Osteocyte (in vitro differentiated cells): ENCODE measurements around the gene ME3. TPM values are rescaled to one million over a fixed set of nuclear protein-coding genes. Genes with fewer than 3 reads are reported as not detected.
"Not testable (repeated sequence)": the region's sequence is repeated elsewhere in the genome, so short reads cannot be mapped to it uniquely, and the experiment has no call there.

ENCODE experiments used
- DNase-seq: peaks from one replicate; pipeline ENCODE4 v3.0.0; 2021; ENCODE audit warnings: mixed read lengths; ENCODE audit not compliant: unreplicated experiment; ENCODE audit errors: extremely low spot score
- H3K27ac Mint-ChIP-seq: one replicate; pipeline ENCODE4 v1.8.0; 2021; ENCODE audit warnings: mild to moderate bottlenecking, mixed read lengths; ENCODE audit not compliant: unreplicated experiment
- H3K27me3 Mint-ChIP-seq: one replicate; pipeline ENCODE4 v1.8.0; 2021; ENCODE audit warnings: mixed read lengths; ENCODE audit not compliant: unreplicated experiment
- H3K36me3 Mint-ChIP-seq: one replicate; pipeline ENCODE4 v1.8.0; 2021; ENCODE audit warnings: mixed read lengths; ENCODE audit not compliant: unreplicated experiment
- H3K4me1 Mint-ChIP-seq: one replicate; pipeline ENCODE4 v1.8.0; 2021; ENCODE audit warnings: mixed read lengths; ENCODE audit not compliant: unreplicated experiment
- H3K4me3 Mint-ChIP-seq: one replicate; pipeline ENCODE4 v1.8.0; 2021; ENCODE audit warnings: mild to moderate bottlenecking, moderate library complexity, mixed read lengths; ENCODE audit not compliant: unreplicated experiment
- H3K9me3 Mint-ChIP-seq: one replicate; pipeline ENCODE4 v1.8.0; 2021; ENCODE audit warnings: mixed read lengths; ENCODE audit not compliant: unreplicated experiment
- total RNA-seq: library from RNA; stranded (reverse); gene quantifications from 2 replicates; pipeline ENCODE4 v1.2.1, GENCODE V29; 2021
- TF ChIP-seq, protein P1 (sequence below): fragments of 200-600 bp; sonication (generic); IDR thresholded peaks from 2 replicates; pipeline ENCODE4 v1.5.0; 2021; ENCODE audit warnings: antibody characterized with exemption, mild to moderate bottlenecking, moderate library complexity

The ME3 gene
- total RNA-seq, 1 donor from 2014 or later: 19.5 TPM

- Mint-ChIP-seq H3K9me3 (no peaks in the 10 kb centered on the region), H3K4me3 (no peak overlapping the region), H3K36me3 (peaks cover 7% of the 10 kb centered on the region), H3K27ac (peak overlapping the region; percentile 83), H3K27me3 (no peaks in the 10 kb centered on the region), H3K4me1 (peaks cover 29% of the 10 kb centered on the region)
- DNase-seq: no peak
- TF ChIP-seq, protein P1, sequence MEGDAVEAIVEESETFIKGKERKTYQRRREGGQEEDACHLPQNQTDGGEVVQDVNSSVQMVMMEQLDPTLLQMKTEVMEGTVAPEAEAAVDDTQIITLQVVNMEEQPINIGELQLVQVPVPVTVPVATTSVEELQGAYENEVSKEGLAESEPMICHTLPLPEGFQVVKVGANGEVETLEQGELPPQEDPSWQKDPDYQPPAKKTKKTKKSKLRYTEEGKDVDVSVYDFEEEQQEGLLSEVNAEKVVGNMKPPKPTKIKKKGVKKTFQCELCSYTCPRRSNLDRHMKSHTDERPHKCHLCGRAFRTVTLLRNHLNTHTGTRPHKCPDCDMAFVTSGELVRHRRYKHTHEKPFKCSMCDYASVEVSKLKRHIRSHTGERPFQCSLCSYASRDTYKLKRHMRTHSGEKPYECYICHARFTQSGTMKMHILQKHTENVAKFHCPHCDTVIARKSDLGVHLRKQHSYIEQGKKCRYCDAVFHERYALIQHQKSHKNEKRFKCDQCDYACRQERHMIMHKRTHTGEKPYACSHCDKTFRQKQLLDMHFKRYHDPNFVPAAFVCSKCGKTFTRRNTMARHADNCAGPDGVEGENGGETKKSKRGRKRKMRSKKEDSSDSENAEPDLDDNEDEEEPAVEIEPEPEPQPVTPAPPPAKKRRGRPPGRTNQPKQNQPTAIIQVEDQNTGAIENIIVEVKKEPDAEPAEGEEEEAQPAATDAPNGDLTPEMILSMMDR: no peak
These were observed 231.6 kb downstream of the ME3 start for GRCh38 chr11:86440843-86441242.

DNA sequence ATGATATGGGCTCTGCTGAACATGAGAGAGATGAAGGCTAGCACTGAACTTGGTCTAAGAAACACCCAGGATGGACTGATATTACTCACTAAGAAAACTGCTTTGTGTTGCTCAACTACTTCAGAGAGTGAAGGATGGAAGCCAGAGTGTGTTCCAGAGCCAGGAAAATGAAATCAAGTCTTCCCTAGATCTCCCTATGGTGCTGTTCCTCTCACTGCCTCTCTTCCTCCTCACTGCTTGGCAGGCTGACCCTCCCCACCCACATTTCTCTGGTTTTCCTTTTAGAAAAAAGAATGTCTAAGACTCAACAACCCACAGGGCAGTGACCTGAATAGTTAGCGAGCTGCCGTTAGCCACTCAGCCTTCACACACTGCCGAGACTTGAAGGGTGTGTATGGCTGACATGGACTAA lies 232.1 kb downstream of the ME3 start:
- Mint-ChIP-seq H3K36me3 (peaks cover 7% of the 10 kb centered on the region), H3K4me1 (peaks cover 29% of the 10 kb centered on the region), H3K27ac (peak overlapping the region; percentile 83), H3K9me3 (no peaks in the 10 kb centered on the region), H3K4me3 (peak overlapping the region; percentile 10), H3K27me3 (no peaks in the 10 kb centered on the region)
- DNase-seq: no peak
- TF ChIP-seq, protein P1: no peak

- H3K9me3 Mint-ChIP-seq: no peaks in the 10 kb centered on the region
- H3K4me1 Mint-ChIP-seq: peaks cover 29% of the 10 kb centered on the region
- no peaks in the 10 kb centered on the region for H3K27me3 Mint-ChIP-seq
- H3K27ac Mint-ChIP-seq: no peak overlapping the region
- TF ChIP-seq, protein P1: no peak
- H3K4me3 Mint-ChIP-seq: no peak overlapping the region
- H3K36me3 Mint-ChIP-seq: peaks cover 3% of the 10 kb centered on the region
- DNase-seq: no peak
These were observed 233.7 kb downstream of the ME3 start for GRCh38 chr11:86438685-86439084.

GRCh38 chr11:86435711-86436110 lies 236.7 kb downstream of the ME3 start:
- TF ChIP-seq, protein P1: no peak
- H3K27ac Mint-ChIP-seq: no peak overlapping the region
- no peak for DNase-seq
- no peaks in the 10 kb centered on the region for H3K27me3 Mint-ChIP-seq
- H3K36me3 Mint-ChIP-seq: peaks cover 9% of the 10 kb centered on the region
- H3K4me3 Mint-ChIP-seq: no peak overlapping the region
- H3K4me1 Mint-ChIP-seq: peaks cover 15% of the 10 kb centered on the region
- no peaks in the 10 kb centered on the region for H3K9me3 Mint-ChIP-seq

DNA sequence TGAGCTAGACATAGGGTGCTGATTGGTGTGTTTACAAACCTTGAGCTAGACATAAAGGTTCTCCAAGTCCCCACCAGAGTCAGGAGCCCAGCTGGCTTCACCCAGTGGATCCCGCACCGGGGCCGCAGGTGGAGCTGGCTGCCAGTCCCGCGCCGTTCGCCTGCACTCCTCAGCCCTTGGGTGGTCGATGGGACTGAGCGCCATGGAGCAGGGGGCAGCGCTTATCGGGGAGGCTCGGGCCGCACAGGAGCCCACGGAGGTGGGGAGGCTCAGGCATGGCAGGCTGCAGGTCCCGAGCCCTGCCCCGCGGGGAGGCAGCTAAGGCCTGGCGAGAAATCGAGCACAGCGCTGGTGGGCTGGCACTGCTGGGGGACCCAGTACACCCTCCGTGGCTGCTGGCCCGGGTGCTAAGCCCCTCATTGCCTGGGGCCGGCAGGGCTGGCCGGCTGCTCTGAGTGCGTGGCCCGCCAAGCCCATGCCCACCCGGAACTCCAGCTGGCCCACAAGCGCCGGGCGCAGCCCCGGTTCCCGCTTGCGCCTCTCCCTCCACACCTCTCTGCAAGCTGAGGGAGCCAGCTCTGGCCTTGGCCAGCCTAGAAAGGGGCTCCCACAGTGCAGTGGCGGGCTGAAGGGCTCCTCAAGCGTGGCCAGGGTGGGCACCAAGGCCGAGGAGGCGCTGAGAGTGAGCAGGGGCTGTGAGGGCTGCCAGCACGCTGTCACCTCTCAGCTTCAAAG lies 238.9 kb downstream of the ME3 start:
- not testable (repeated sequence) for H3K36me3 Mint-ChIP-seq, H3K27me3 Mint-ChIP-seq, H3K9me3 Mint-ChIP-seq, H3K27ac Mint-ChIP-seq, H3K4me1 Mint-ChIP-seq, H3K4me3 Mint-ChIP-seq, DNase-seq
